Activated CD4-positive, alpha-beta T cell treated with anti-CD3 and anti-CD28 coated beads, Interleukin-2, amount 10 ng/mL, durations not matched to agents 24 days and 14 days (primary cell): ENCODE data around the gene SOX4. TPM values are rescaled to one million over a fixed set of nuclear protein-coding genes. Genes with fewer than 3 reads are reported as not detected.
"Not testable (repeated sequence)": the region's sequence is repeated elsewhere in the genome, so short reads cannot be mapped to it uniquely, and the experiment has no call there.

ENCODE experiments used
- DNase-seq: peaks from one replicate; pipeline ENCODE4 v3.0.0; 2022
- H3K27ac Mint-ChIP-seq: one replicate; pipeline ENCODE4 v1.8.0; 2022; ENCODE audit warnings: mild to moderate bottlenecking, mixed read lengths
- H3K27me3 Mint-ChIP-seq: one replicate; pipeline ENCODE4 v1.8.0; 2022; ENCODE audit warnings: mixed read lengths
- H3K36me3 Mint-ChIP-seq: one replicate; pipeline ENCODE4 v1.8.0; 2022; ENCODE audit warnings: low read depth, mild to moderate bottlenecking, mixed read lengths
- H3K4me1 Mint-ChIP-seq: one replicate; pipeline ENCODE4 v1.8.0; 2021; ENCODE audit warnings: mixed read lengths
- H3K4me3 Mint-ChIP-seq: one replicate; pipeline ENCODE4 v1.8.0; 2022; ENCODE audit warnings: mild to moderate bottlenecking, moderate library complexity, mixed read lengths
- H3K9me3 Mint-ChIP-seq: one replicate; pipeline ENCODE4 v1.8.0; 2021; ENCODE audit warnings: mixed read lengths
- intact Hi-C: fragments of 100-400 bp; cut with micrococcal nuclease; formaldehyde crosslinking; loops from one replicate; pipeline ENCODE4 v1.15.1; 2023
- total RNA-seq: library from RNA; stranded (reverse); gene quantifications from 2 replicates; pipeline ENCODE4 v1.2.3, GENCODE V29; 2022

Gene SOX4
- 0.79 and 0.95 TPM in 2 replicates for total RNA-seq

DNA sequence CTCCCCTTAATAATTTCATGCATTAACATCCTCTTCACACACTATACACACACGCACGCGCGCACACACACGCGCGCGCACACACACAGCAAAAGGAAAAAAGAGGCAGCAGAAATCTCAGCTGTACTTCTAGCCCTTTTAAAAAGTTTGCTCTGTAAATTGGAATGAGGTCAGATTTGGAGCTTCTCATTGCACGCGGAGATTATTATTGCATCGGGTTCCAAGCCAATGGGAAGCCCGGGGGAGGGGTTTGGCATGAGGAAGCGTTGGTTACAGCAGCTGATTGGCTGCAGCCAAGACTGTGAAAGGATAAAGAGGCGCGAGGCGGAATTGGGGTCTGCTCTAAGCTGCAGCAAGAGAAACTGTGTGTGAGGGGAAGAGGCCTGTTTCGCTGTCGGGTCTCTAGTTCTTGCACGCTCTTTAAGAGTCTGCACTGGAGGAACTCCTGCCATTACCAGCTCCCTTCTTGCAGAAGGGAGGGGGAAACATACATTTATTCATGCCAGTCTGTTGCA is at the start of gene SOX4:
Gene SOX4, plus strand, starts transcription at position 340 of the 515 bp plus-strand sequence. CDS start 784 bp downstream, outside the sequence.
- Mint-ChIP-seq H3K27me3 (peaks cover 45% of the 10 kb centered on the region), H3K4me3 (peak within 1 kb of the TSS; percentile 83), H3K4me1 (peaks cover 21% of the 10 kb centered on the region), H3K36me3 (peaks cover 9% of the 10 kb centered on the region), H3K27ac (peak within 1 kb of the TSS; percentile 85), H3K9me3 (no peaks in the 10 kb centered on the region)
- peak; percentile 88 for DNase-seq
- intact Hi-C loops: loop anchor here (5.0 to 10.0 kb wide), 4 partner anchors 161 to 1381 kb away; partner anchors contain the start of gene MBOAT1

- H3K36me3 Mint-ChIP-seq, H3K4me1 Mint-ChIP-seq, H3K4me3 Mint-ChIP-seq, intact Hi-C loops, H3K27ac Mint-ChIP-seq, DNase-seq, H3K27me3 Mint-ChIP-seq: not testable (repeated sequence)
- peaks cover 11% of the 10 kb centered on the region for H3K9me3 Mint-ChIP-seq
Measured at GRCh38 chr6:21552286-21552685, 41.3 kb upstream of the SOX4 start.

DNA sequence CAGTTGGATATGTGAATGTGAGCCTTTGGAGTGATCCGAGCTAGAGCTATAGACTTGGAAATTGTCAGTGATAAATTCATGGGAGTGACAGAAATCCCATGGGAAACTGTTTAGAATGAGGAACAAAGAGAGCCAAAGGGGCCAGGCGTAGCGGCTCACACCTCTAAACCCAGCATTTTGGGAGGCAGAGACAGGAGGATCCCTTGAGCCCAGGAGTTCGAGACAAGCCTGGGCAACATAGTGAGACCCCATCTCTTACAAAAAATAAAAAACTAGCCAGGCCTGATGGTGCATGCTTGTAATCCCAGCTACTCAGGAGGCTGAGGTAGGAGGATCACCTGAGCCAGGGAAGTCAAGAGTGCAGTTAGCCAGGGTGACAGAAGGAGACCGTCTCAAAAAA is 39.3 kb upstream of the SOX4 start:
- Mint-ChIP-seq H3K4me1 (no peaks in the 10 kb centered on the region), H3K4me3 (no peak overlapping the region), H3K27ac (no peak overlapping the region), H3K27me3 (no peaks in the 10 kb centered on the region), H3K36me3 (no peaks in the 10 kb centered on the region), H3K9me3 (no peaks in the 10 kb centered on the region)
- intact Hi-C loops: no loop called here
- no peak for DNase-seq

- H3K27ac Mint-ChIP-seq: no peak overlapping the region
- intact Hi-C loops: no loop called here
- H3K4me3 Mint-ChIP-seq: no peak overlapping the region
- no peaks in the 10 kb centered on the region for H3K36me3 Mint-ChIP-seq
- no peak for DNase-seq
- no peaks in the 10 kb centered on the region for H3K4me1 Mint-ChIP-seq
- no peaks in the 10 kb centered on the region for H3K27me3 Mint-ChIP-seq
- H3K9me3 Mint-ChIP-seq: no peaks in the 10 kb centered on the region
Measured at GRCh38 chr6:21555197-21555596, 38.4 kb upstream of the SOX4 start.

GRCh38 chr6:21556511-21556910 is 37.0 kb upstream of the SOX4 start:
- no peaks in the 10 kb centered on the region for H3K27me3 Mint-ChIP-seq
- H3K36me3 Mint-ChIP-seq: no peaks in the 10 kb centered on the region

DNA sequence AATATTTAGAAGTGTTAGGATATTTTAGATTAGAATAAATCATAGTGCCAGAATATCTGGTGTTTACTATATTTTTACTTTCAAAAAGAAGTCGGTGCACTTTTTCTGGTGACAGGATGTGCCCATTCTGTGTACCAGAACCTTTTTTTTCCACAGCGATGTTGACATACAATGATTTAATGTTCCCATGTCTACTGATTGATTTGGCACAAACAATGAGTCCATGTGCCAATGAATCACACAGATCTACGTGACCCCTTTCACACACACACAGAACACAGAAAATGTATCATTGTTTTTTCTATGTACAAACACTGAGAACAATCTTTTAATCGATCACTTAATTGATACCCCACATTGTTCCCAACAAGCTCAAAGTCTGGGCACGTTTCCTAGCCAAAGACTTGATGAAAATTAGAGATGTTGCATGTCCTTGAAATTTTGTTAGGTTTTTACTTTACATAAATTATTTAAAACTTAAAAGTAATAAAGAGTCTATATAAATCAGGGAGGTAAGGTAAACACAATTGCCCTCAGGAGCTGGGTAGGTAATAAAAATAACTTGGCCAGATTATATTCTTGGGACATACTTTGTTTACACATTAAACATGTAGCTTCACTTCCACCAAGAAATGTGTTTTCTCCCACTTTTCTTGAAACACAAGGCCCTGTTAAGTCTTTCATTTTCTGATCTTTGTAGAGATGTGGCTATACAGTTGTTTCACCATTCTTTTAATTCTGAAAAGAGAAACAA is 36.4 kb upstream of the SOX4 start:
- Mint-ChIP-seq H3K36me3 (no peaks in the 10 kb centered on the region), H3K4me1 (no peaks in the 10 kb centered on the region), H3K4me3 (no peak overlapping the region), H3K9me3 (no peaks in the 10 kb centered on the region), H3K27ac (no peak overlapping the region), H3K27me3 (no peaks in the 10 kb centered on the region)
- DNase-seq: no peak
- intact Hi-C loops: no loop called here

More at GRCh38 chr6:21556511-21556910, 37.0 kb upstream of the SOX4 start:
- Mint-ChIP-seq H3K9me3 (no peaks in the 10 kb centered on the region), H3K27ac (no peak overlapping the region), H3K4me3 (no peak overlapping the region), H3K4me1 (no peaks in the 10 kb centered on the region)
- intact Hi-C loops: no loop called here
- DNase-seq: no peak

DNA sequence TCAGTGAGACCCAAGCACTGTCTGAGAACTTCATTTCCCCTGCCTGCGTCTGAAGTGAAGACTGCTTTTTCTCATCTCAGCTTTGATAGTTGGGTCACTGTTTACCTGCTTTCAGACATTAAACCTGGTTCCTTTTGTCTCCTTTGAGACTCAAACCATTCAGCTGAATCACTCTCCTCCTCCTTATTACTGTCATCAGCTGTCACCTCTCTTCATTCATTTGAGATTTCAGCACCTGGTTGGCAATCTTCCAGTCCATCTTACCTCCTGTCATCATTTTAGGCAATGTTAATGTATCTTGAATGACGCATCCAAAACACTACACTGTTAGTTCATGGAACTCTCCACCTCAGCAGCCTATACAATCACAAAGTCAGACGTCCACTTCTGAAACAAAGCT is 34.3 kb upstream of the SOX4 start:
- H3K36me3 Mint-ChIP-seq: no peaks in the 10 kb centered on the region
- no peaks in the 10 kb centered on the region for H3K9me3 Mint-ChIP-seq
- intact Hi-C loops: no loop called here
- H3K27me3 Mint-ChIP-seq: no peaks in the 10 kb centered on the region
- H3K4me3 Mint-ChIP-seq: no peak overlapping the region
- H3K4me1 Mint-ChIP-seq: no peaks in the 10 kb centered on the region
- H3K27ac Mint-ChIP-seq: no peak overlapping the region
- DNase-seq: no peak

GRCh38 chr6:21560249-21560648 is 33.3 kb upstream of the SOX4 start:
- Mint-ChIP-seq H3K4me1 (no peaks in the 10 kb centered on the region), H3K27ac (no peak overlapping the region), H3K4me3 (no peak overlapping the region), H3K9me3 (no peaks in the 10 kb centered on the region), H3K36me3 (no peaks in the 10 kb centered on the region), H3K27me3 (peaks cover 2% of the 10 kb centered on the region)
- no peak for DNase-seq
- intact Hi-C loops: no loop called here

- Mint-ChIP-seq H3K4me3 (no peak overlapping the region), H3K36me3 (no peaks in the 10 kb centered on the region), H3K4me1 (no peaks in the 10 kb centered on the region), H3K27ac (no peak overlapping the region), H3K9me3 (peaks cover 4% of the 10 kb centered on the region), H3K27me3 (peaks cover 2% of the 10 kb centered on the region)
- intact Hi-C loops: no loop called here
- no peak for DNase-seq
Measured at GRCh38 chr6:21565431-21565830, 28.1 kb upstream of the SOX4 start.

DNA sequence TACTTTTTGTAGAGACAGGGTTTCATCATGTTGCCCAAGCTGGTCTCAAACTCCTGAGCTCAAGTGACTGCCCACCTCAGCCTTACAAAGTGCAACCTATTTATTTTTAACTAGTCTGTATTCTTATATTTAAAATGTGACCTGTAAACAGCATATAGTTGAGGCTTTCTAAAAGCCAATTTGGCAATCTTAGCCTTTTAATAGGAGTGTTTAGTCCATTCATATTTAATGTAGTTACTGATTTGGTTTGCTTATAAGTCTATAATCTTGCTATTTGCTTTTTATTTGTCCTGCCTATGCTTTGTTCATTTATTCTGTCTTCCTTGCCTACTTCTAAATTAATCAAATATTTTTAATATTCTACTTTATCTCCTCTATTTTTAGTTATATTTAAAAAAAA is 15.0 kb upstream of the SOX4 start:
- Mint-ChIP-seq H3K4me1 (no peaks in the 10 kb centered on the region), H3K27me3 (peaks cover 3% of the 10 kb centered on the region), H3K36me3 (no peaks in the 10 kb centered on the region), H3K27ac (no peak overlapping the region), H3K9me3 (peaks cover 7% of the 10 kb centered on the region), H3K4me3 (no peak overlapping the region)
- no peak for DNase-seq
- intact Hi-C loops: no loop called here

DNA sequence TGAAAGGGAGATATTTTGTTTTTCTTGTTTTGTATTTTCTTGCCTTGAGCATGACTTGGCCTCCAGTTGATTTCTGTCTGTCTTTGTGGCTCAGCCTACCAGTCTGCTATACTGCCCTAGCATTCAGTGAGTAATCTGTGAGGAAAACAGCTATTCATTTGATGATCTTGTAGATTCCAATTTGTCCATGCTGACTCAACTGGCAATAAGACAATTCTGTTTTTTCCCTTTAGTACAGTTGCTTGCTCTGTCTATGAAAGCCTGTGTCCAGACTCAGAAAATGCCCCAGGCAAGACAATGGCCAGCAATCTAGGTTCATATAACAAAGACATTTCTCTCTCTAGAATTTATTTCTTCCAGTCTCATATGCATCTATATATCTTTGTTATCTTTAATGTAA is 10.9 kb upstream of the SOX4 start:
- peaks cover 2% of the 10 kb centered on the region for H3K4me1 Mint-ChIP-seq
- no peaks in the 10 kb centered on the region for H3K36me3 Mint-ChIP-seq
- peaks cover 7% of the 10 kb centered on the region for H3K9me3 Mint-ChIP-seq
- peaks cover 26% of the 10 kb centered on the region for H3K27me3 Mint-ChIP-seq
- DNase-seq: no peak
- H3K27ac Mint-ChIP-seq: no peak overlapping the region
- no peak overlapping the region for H3K4me3 Mint-ChIP-seq
- intact Hi-C loops: no loop called here

DNA sequence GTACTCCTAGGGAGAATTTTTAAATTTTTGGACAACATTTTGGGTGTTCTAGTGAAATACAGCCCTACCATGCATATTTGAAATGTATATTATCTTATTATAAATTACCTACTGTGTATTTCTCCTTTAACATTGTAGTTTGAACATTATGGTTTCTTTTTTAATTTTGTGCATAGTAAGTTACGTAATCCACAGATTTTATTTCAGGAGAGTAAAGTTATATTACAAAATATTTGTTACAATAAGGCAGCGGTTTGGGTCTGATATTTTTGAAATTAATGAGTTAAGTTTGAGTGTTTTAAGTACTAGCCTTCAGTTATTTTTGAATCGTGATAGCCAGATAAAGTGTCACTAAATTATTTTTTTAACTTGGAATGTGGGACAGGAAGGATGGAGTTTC is 7.3 kb upstream of the SOX4 start:
- H3K4me3 Mint-ChIP-seq: no peak overlapping the region
- no peaks in the 10 kb centered on the region for H3K36me3 Mint-ChIP-seq
- intact Hi-C loops: loop anchor here (5.0 kb wide), 4 partner anchors 291 to 1294 kb away; partner anchors contain the start of gene E2F3
- H3K27ac Mint-ChIP-seq: no peak overlapping the region
- H3K9me3 Mint-ChIP-seq: peaks cover 7% of the 10 kb centered on the region
- peaks cover 45% of the 10 kb centered on the region for H3K27me3 Mint-ChIP-seq
- DNase-seq: no peak
- H3K4me1 Mint-ChIP-seq: peaks cover 11% of the 10 kb centered on the region

DNA sequence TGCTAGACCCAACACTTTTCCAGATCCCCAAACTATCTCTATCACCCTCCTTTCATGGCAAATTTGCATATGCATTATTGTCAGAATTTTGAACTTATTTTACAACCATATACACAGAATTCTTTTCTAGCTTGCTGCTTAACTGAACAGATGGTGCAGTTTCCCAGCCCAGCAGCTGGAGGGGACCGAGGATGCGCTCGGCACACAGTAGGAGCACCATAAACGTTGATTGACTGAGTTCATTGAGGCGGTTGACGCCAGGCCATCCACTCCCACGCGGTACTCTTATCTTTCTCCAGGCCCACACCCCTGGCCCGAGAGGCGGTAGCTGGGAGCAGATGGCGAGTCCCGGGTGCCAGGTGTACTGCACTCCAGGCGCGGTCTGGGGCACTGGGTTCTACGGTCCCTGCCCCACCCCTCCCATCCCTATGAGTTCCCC is 6.8 kb upstream of the SOX4 start:
- intact Hi-C loops: loop anchor here (1.0 to 5.0 kb wide), 5 partner anchors 10 to 1294 kb away; partner anchors contain the start of gene E2F3
- peaks cover 7% of the 10 kb centered on the region for H3K9me3 Mint-ChIP-seq
- peaks cover 11% of the 10 kb centered on the region for H3K4me1 Mint-ChIP-seq
- peak overlapping the region; percentile 95 for H3K4me3 Mint-ChIP-seq
- H3K27me3 Mint-ChIP-seq: peaks cover 45% of the 10 kb centered on the region
- no peak for DNase-seq
- no peak overlapping the region for H3K27ac Mint-ChIP-seq
- no peaks in the 10 kb centered on the region for H3K36me3 Mint-ChIP-seq

DNA sequence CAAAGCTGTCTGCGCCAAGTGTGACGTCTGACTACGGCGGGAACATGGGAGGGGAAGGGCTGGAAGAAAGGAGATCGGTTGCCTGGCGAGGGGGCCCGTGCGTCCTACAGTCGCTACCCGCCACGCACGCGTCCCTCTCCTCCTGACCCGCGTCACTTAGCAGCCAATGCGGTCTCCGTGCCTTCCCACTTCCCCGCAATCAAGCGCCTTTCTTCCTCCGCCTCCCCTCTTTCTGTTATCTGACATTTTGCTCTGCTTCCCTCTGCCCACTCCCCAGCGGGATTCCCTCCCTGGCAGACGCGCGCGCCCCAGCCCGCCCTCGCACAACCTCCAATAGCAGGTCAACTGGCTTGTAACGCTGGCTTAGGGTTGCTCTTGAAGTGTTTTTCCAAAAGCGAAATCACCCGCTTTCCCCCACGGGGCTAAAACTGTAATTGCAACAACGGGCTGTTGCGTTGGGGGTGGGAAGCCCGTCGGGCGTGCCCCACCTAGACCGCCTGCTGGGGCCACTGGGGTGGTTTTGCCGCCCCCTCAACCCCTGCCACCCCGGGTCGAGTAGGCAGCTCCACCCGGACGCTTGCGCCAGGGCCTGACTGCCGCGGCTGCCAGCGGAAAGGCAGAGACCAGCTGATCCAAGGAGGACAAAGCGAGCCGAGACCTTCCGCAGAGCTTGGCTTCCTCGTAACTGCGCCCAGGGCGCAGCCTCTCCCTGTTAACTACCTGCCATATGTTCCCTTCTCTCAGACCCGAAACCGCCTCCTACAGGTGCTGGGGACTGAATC is 6.2 kb upstream of the SOX4 start:
- peak overlapping the region; percentile 95 for H3K4me3 Mint-ChIP-seq
- H3K27ac Mint-ChIP-seq: peak overlapping the region; percentile 80
- H3K36me3 Mint-ChIP-seq: no peaks in the 10 kb centered on the region
- intact Hi-C loops: loop anchor here (1.0 to 5.0 kb wide), 5 partner anchors 9 to 1295 kb away; partner anchors contain the start of gene E2F3
- peaks cover 11% of the 10 kb centered on the region for H3K4me1 Mint-ChIP-seq
- peaks cover 3% of the 10 kb centered on the region for H3K9me3 Mint-ChIP-seq
- peaks cover 45% of the 10 kb centered on the region for H3K27me3 Mint-ChIP-seq
- peak; percentile 77 for DNase-seq
